GM13976 (cell line): Measurements from ENCODE around the gene NAPB.

ENCODE experiments used
- DNase-seq: peaks from one replicate; pipeline ENCODE4 v3.0.0; 2012; ENCODE audit warnings: low spot score
- CTCF ChIP-seq: IDR thresholded peaks from 2 replicates; pipeline ENCODE4 v1.5.1; 2012; ENCODE audit warnings: borderline replicate concordance, mild to moderate bottlenecking; ENCODE audit not compliant: insufficient read depth; ENCODE audit errors: extremely low read depth, missing control alignments, control extremely low read depth
- in situ Hi-C: fragments of 300-500 bp; cut with MboI; formaldehyde crosslinking; loops from one replicate; pipeline ENCODE4 v1.12.0; 2022; ENCODE audit warnings: low sequenced_read_pairs, mixed read lengths, inconsistent platforms; ENCODE audit not compliant: unreplicated experiment

NAPB gene

GRCh38 chr20:23401051-23401450 is 20.2 kb downstream of the NAPB start:
- in situ Hi-C loops = no loop called here
- DNase-seq = no peak
- TF ChIP-seq CTCF = no peak

DNA sequence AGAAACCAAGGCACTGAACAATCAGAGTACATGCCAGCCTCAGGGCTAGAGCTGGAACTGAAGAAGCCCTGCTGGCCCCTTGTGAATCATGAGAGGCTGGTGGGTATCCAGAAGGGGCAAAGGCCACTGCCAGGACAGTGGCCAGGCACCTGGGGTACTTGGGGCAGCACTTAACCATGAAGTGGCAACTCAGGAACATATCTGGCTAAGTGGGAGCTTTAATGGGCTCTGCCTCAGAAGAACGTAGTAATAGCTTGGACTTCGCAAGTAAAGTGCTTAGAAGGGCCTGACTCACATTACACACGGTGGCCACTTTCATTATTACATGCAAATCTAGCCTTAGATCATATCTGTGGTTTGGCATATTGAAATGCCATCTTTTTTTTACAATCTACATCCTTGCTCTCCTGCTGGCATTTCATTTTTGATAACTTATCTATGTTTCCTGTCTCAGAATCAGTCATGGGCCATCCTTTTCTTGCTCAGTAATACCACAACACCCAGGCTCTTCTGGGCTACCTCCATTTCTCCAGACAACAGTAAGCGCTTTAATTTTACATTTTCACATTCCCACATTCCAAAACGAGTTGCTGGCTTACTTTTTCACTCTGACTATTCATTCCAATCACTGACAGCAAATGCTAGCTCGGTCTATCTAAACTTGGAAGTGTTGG is 21.6 kb downstream of the NAPB start:
- in situ Hi-C loops = no loop called here
- DNase-seq = no peak
- TF ChIP-seq CTCF = no peak

DNA sequence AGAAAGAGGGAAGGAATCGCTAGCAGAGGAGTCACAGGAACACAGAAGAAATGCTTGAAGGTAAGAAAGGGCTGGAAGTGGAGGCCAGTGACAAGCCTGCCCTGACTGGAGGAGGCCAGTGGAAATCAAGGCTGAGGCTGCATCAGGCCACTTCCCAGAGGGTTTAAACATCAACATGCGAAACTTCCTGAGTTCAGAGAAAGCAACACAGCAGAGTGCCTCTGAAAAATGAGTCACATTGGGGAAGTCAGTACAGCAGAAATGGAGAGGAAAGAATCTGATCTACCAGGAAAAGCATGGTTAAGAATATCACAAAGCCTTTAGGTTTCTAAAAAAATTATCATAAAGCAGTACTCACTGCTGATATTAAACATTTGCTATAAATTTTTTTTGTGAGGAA is 23.3 kb downstream of the NAPB start:
- in situ Hi-C loops = no loop called here
- no peak for DNase-seq
- no peak for TF ChIP-seq CTCF

DNA sequence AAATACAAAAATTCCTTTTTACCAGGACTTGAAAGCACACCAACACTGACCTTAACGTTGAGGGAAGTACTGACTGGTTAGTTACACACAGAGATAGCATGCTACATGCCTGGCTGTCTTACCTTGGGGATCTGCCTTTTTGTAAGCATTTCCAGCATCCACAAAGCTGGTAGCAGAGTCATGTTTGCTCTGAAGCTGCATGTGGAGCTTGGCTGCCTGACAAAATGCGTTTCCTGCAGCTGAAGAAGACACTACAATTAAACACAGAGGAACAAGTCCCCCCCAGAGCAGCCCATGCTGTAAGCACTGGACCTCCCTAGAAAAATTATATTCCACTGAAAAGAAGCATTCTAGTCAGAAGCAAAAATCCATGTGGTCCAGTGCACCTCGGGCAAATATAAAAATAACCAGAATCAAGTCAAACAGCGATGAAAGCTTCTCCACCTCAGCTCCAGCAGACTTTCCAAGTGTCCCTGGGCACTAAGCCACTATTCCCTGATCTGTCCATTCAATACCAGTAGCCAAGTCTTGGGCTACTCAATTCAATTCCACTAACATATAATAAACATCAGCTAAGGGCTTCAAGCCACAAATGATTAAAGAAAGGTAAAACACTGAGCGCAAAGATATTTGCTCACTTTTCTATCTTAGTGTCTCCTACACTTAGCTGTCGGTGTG is 24.2 kb downstream of the NAPB start:
- in situ Hi-C loops = no loop called here
- no peak for TF ChIP-seq CTCF
- no peak for DNase-seq

DNA sequence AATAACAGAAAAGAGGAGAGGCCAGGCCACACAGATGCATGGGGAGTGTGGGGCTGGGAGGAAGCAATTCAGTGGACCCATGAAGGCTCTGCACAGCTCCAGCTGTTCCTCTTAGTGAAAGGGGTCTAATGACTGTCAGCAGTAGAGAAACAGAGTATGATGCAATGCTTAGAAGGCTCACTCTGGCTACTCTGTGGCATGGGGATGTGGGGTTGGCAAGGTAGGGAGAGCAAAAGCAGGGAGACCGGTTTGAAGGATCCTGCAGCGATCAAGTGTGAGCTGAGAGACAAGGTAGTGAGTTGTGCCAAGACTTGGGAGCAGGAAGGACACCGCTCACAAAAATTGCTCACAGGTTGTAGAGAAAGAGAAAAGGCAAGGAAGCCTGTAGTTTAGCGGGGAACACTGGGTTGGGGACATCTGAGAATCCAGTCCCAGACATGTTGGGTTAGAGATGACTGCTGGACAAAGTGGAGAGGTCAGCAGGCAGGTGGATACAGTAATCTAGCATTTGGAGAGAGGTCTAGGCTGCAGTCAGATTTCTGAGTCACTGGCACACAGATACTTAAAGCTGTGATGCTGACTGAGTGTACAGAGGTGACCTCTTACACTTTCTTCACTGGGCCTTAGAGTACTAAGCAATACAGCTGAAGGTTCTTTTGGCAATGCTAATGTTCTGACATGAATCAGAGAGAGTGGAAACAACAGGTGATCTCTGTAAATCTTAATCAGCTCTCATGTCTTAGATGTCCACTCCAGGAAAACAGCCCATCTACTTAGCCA is 27.1 kb downstream of the NAPB start:
- DNase-seq = no peak
- in situ Hi-C loops = no loop called here
- no peak for TF ChIP-seq CTCF

GRCh38 chr20:23391707-23392310 is 29.5 kb downstream of the NAPB start:
- no peak for DNase-seq
- in situ Hi-C loops = no loop called here
- TF ChIP-seq CTCF = no peak
